Measurements from ENCODE around the gene CHRM4. TPM values are rescaled to one million over a fixed set of nuclear protein-coding genes. Genes with fewer than 3 reads are reported as not detected.

The CHRM4 gene
- total RNA-seq, 1 experiment from 2014 or later, result 1.1 TPM

DNA sequence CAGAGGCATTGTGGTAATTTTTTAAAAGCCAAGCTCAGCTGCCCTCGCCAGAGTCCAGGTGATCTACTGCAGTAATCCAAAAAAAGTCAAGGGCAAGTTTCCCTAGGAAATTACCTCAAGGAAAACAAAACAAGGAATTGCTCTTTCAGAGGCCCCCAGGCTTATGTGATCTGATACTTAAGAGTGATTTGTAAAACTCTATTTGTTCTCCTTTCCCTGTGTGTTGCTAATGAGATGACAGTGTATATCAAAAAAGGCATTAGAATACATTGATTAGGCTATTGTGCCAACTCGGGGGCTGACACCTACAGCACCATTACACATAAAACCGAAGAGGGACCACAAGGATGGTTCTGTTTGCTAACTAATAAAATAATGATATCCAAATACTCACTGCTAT lies 44.5 kb upstream of the CHRM4 start:
- no peak overlapping the region for H3K27ac ChIP-seq (ENCODE audit: low read depth, low read length)
- peaks cover 5 to 10% of the 10 kb centered on the region in 2 experiments; a peak in 2 of 4 replicates for H3K36me3 ChIP-seq (ENCODE audit: control insufficient read depth in 1 of 2, insufficient read depth in 2 of 2, low read length in 2 of 2)
- no TSS peak for BruUV-seq (replicated peaks)
- CTCF ChIA-PET, result no interaction called here
- H3K4me2 ChIP-seq (ENCODE audit: low read length), result no peak overlapping the region
- no peak overlapping the region for H3K4me3 ChIP-seq (replicated peaks in 1 of 2; ENCODE audit: low read depth in 1 of 2, low read length in 2 of 2)
- RAD21 ChIA-PET (ENCODE audit: low non-redundant PET in 1 of 2, low total read pairs in 2 of 2, uncharacterized antibody in 2 of 2, unreplicated experiment in 2 of 2), result no interaction called here
- H2AFZ ChIP-seq (ENCODE audit: low read depth, low read length, poor library complexity, severe bottlenecking), result no peak overlapping the region
- no peak for DNase-seq (ENCODE audit: low read depth, low spot score)
- H3K9me3 ChIP-seq (ENCODE audit: control insufficient read depth in 1 of 2, insufficient read depth in 1 of 2, low read depth in 1 of 2, low read length in 2 of 2), result no peaks in the 10 kb centered on the region
- intact Hi-C loops (cut with micrococcal nuclease), result no loop called here
- no peaks in the 10 kb centered on the region for H3K9me2 ChIP-seq (ENCODE audit: insufficient read depth)
- ATAC-seq, result no peak
- no peaks in the 10 kb centered on the region for H3K79me2 ChIP-seq (ENCODE audit: insufficient read depth, low read length)
- H4K20me1 ChIP-seq (ENCODE audit: insufficient read depth), result no peaks in the 10 kb centered on the region
- H3K9ac ChIP-seq (ENCODE audit: low read length), result no peak overlapping the region
- H3K4me1 ChIP-seq (ENCODE audit: control insufficient read depth in 1 of 2, insufficient read depth in 2 of 2, low read length in 2 of 2), result no peaks in the 10 kb centered on the region
- TF ChIP-seq POLR2A (IDR thresholded peaks at IDR 0.05; ENCODE audit: borderline replicate concordance, extremely low read depth, insufficient read depth, insufficient read length) (no peak), TCF7L2 (IDR thresholded peaks at IDR 0.05; ENCODE audit: borderline replicate concordance, extremely low read depth, insufficient read depth, insufficient read length) (no peak), RAD21 (IDR thresholded peaks at IDR 0.05; ENCODE audit: low read depth) (no peak), POLR2AphosphoS5 (IDR thresholded peaks at IDR 0.05; ENCODE audit: low read depth, low read length) (no peak), FOSL1 (IDR thresholded peaks at IDR 0.05; ENCODE audit: low read depth) (no peak), YY1 (IDR thresholded peaks at IDR 0.05; ENCODE audit: extremely low read depth, insufficient replicate concordance, low read depth, low read length) (no peak), ZFX (IDR thresholded peaks at IDR 0.05) (no peak), SP1 (IDR thresholded peaks at IDR 0.05; ENCODE audit: low read depth) (no peak), EZH2 (IDR thresholded peaks at IDR 0.05) (no peak), EGR1 (IDR thresholded peaks at IDR 0.05; ENCODE audit: low read depth) (no peak), ZNF274 (IDR thresholded peaks at IDR 0.05; ENCODE audit: low read depth, low read length) (no peak), ELF1 (IDR thresholded peaks at IDR 0.05; ENCODE audit: borderline replicate concordance, low read depth) (no peak), JUND (IDR thresholded peaks at IDR 0.05) (no peak)
- TF ChIP-seq, protein P1, sequence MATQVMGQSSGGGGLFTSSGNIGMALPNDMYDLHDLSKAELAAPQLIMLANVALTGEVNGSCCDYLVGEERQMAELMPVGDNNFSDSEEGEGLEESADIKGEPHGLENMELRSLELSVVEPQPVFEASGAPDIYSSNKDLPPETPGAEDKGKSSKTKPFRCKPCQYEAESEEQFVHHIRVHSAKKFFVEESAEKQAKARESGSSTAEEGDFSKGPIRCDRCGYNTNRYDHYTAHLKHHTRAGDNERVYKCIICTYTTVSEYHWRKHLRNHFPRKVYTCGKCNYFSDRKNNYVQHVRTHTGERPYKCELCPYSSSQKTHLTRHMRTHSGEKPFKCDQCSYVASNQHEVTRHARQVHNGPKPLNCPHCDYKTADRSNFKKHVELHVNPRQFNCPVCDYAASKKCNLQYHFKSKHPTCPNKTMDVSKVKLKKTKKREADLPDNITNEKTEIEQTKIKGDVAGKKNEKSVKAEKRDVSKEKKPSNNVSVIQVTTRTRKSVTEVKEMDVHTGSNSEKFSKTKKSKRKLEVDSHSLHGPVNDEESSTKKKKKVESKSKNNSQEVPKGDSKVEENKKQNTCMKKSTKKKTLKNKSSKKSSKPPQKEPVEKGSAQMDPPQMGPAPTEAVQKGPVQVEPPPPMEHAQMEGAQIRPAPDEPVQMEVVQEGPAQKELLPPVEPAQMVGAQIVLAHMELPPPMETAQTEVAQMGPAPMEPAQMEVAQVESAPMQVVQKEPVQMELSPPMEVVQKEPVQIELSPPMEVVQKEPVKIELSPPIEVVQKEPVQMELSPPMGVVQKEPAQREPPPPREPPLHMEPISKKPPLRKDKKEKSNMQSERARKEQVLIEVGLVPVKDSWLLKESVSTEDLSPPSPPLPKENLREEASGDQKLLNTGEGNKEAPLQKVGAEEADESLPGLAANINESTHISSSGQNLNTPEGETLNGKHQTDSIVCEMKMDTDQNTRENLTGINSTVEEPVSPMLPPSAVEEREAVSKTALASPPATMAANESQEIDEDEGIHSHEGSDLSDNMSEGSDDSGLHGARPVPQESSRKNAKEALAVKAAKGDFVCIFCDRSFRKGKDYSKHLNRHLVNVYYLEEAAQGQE (IDR thresholded peaks at IDR 0.05; ENCODE audit: low read depth), result no peak
- TF ChIP-seq, protein P2, sequence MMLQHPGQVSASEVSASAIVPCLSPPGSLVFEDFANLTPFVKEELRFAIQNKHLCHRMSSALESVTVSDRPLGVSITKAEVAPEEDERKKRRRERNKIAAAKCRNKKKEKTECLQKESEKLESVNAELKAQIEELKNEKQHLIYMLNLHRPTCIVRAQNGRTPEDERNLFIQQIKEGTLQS (IDR thresholded peaks at IDR 0.05), result no peak
- TF ChIP-seq, protein P3, sequence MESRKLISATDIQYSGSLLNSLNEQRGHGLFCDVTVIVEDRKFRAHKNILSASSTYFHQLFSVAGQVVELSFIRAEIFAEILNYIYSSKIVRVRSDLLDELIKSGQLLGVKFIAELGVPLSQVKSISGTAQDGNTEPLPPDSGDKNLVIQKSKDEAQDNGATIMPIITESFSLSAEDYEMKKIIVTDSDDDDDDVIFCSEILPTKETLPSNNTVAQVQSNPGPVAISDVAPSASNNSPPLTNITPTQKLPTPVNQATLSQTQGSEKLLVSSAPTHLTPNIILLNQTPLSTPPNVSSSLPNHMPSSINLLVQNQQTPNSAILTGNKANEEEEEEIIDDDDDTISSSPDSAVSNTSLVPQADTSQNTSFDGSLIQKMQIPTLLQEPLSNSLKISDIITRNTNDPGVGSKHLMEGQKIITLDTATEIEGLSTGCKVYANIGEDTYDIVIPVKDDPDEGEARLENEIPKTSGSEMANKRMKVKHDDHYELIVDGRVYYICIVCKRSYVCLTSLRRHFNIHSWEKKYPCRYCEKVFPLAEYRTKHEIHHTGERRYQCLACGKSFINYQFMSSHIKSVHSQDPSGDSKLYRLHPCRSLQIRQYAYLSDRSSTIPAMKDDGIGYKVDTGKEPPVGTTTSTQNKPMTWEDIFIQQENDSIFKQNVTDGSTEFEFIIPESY (IDR thresholded peaks at IDR 0.05; ENCODE audit: extremely low read depth, insufficient replicate concordance, low read length), result no peak
- TF ChIP-seq, protein P4, sequence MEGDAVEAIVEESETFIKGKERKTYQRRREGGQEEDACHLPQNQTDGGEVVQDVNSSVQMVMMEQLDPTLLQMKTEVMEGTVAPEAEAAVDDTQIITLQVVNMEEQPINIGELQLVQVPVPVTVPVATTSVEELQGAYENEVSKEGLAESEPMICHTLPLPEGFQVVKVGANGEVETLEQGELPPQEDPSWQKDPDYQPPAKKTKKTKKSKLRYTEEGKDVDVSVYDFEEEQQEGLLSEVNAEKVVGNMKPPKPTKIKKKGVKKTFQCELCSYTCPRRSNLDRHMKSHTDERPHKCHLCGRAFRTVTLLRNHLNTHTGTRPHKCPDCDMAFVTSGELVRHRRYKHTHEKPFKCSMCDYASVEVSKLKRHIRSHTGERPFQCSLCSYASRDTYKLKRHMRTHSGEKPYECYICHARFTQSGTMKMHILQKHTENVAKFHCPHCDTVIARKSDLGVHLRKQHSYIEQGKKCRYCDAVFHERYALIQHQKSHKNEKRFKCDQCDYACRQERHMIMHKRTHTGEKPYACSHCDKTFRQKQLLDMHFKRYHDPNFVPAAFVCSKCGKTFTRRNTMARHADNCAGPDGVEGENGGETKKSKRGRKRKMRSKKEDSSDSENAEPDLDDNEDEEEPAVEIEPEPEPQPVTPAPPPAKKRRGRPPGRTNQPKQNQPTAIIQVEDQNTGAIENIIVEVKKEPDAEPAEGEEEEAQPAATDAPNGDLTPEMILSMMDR (IDR thresholded peaks at IDR 0.05 in 2 of 3, conservative IDR thresholded peaks at IDR 0.05 in 1 of 3; ENCODE audit: borderline replicate concordance in 1 of 3, insufficient read depth in 1 of 3, low read depth in 2 of 3, low read length in 2 of 3), result no peak
- H3K27me3 ChIP-seq (ENCODE audit: insufficient read depth, low read length), result no peaks in the 10 kb centered on the region
- POLR2A ChIA-PET, result no interaction called here

Data from HCT116 (cell line).